Heart left ventricle (tissue), 16 donors: ENCODE measurements around the gene STAU1. TPM values are rescaled to one million over a fixed set of nuclear protein-coding genes. Genes with fewer than 3 reads are reported as not detected.
A peak's percentile ranks its signal among the peaks of the same experiment; 100 is the strongest.
"Not testable (repeated sequence)": the region's sequence is repeated elsewhere in the genome, so short reads cannot be mapped to it uniquely, and the experiment has no call there.

Experiments used
- ATAC-seq, 4 donors: fragments of 200-7000 bp; cut with Tn5 transposase; one replicate each; pipeline ENCODE4 v1.9.1; 2020 to 2022; ENCODE audit warnings: moderate library complexity in 4 of 4, mild to moderate bottlenecking in 3 of 4, moderate number of reproducible peaks in 1 of 4
- DNase-seq, 5 donors: peaks; one replicate each; pipeline ENCODE4 v3.0.0-alpha.2; 2020
- H3K27ac ChIP-seq, 12 donors: fragments of 200-600 bp; sonication (generic) in 4 of 12; one replicate each; pipeline versions ENCODE4 v1.5.0 to v1.8.0; 2016 to 2022; ENCODE audit warnings: mild to moderate bottlenecking in 2 of 12
- H3K27me3 ChIP-seq, 9 donors: fragments of 200-600 bp; sonication (generic) in 2 of 9; one replicate each; pipeline versions ENCODE4 v1.5.1 to v1.8.0; 2016 to 2022; ENCODE audit warnings: mild to moderate bottlenecking in 3 of 9
- H3K36me3 ChIP-seq, 9 donors: fragments of 200-600 bp; sonication (generic) in 2 of 9; one replicate each; pipeline versions ENCODE4 v1.5.0 to v1.8.0; 2018 to 2022; ENCODE audit warnings: mild to moderate bottlenecking in 2 of 9
- H3K4me1 ChIP-seq, 12 donors: fragments of 200-600 bp; sonication (generic) in 4 of 12; one replicate each; pipeline versions ENCODE4 v1.5.0 to v1.8.0; 2016 to 2022; ENCODE audit warnings: mild to moderate bottlenecking in 3 of 12
- H3K4me3 ChIP-seq, 12 donors: fragments of 200-600 bp; sonication (generic) in 4 of 12; one replicate each; pipeline versions ENCODE4 v1.5.0 to v1.8.0; 2017 to 2022; ENCODE audit warnings: mild to moderate bottlenecking in 9 of 12, moderate library complexity in 4 of 12
- H3K9me3 ChIP-seq, 12 donors: fragments of 200-600 bp; sonication (generic) in 4 of 12; one replicate each; pipeline versions ENCODE4 v1.5.0 to v1.8.0; 2016 to 2022; ENCODE audit warnings: mild to moderate bottlenecking in 1 of 12
- POLR2A ChIP-seq, 2 donors: fragments of 450-650 bp; IDR thresholded peaks; one replicate each; pipeline ENCODE4 v1.6.1; 2017; ENCODE audit warnings: antibody characterized with exemption in 2 of 2, mild to moderate bottlenecking in 2 of 2, moderate library complexity in 2 of 2
- WGBS, 4 donors: extraction: QIAGEN DNeasy Blood & Tissue Kit in 2 of 4; methylation state at CpG; one replicate each; pipeline versions ENCODE4 v1.1.5 to v1.1.7; 2013 to 2018; 5-methylcytosine and 5-hydroxymethylcytosine counted together
- intact Hi-C, 10 donors: fragments of 100-400 bp; cut with DNase I; formaldehyde crosslinking; loops; one replicate each; pipeline versions ENCODE4 v1.11.1 to v1.14.2; 2022
- polyA plus RNA-seq, 2 donors: library from polyadenylated mRNA; stranded (reverse); fragments of 200-250 nt; gene quantifications; one replicate each; pipeline ENCODE4 v1.2.3, GENCODE V29; 2013
- total RNA-seq, 9 donors: library from RNA; depleted of rRNA in 2 of 9; stranded (reverse); fragments of >200 nt in 2 of 9; fragmentation: NEBNext Ultra II Directional in 3 of 9; extraction: Animal tissue kit (Norgen Biotek cat#: 25700) in 3 of 9; gene quantifications; one replicate each; pipeline versions ENCODE4 v1.1.0 to v1.2.4, GENCODE V29; 2016 to 2023
- TF ChIP-seq, protein P1 (sequence below), 12 donors: fragments of 200-600 bp; sonication (generic) in 4 of 12; IDR thresholded peaks; one replicate each; pipeline versions ENCODE4 v1.5.0 to v1.8.0; 2018 to 2022; ENCODE audit warnings: antibody characterized with exemption in 12 of 12, mild to moderate bottlenecking in 5 of 12
- donor health status: ischemic (EF 13 %, LVEDD 7.1; RV severe dilation, severe dysfunction).
- donor health status: healthy with polysubstance abuse.
- donor health status: DM: no; HTN: yes; CAD: no.
- donor health status: DM: no; HTN: no; CAD: no.
- donor health status: ischemic (EF 25% LVEDD 6.9; RV normal size, moderate dysfunction).
- donor health status: ischemic (EF 25% LVEDD 5.7; RV mildly dilated, moderate dysfunction).
- donor health status: healthy.
- donor health status: DM: yes; HTN: yes; CAD: no.
- donor health status: ischemic (EF 35%, LVEDD 5.7; RV mildly dilated, moderate dysfunction).
- donor health status: nonischemic (EF 11% LVEDD 7.7; RV severe dilation, severe dysfunction).
- donor health status: DM: yes; HTN: yes; CAD: no.
- donor health status: PGD.
- donor health status: ischemic (EF 29% LVEDD 5.4; RV normal size, mild dysfunction).
- donor health status: nonischemic (EF 23%, LVEDD 6.1; RV moderate dilation, normal function).

Gene STAU1
- total and polyA plus RNA-seq, 11 donors, result 23.2 to 95.4 (median 70.5) TPM

DNA sequence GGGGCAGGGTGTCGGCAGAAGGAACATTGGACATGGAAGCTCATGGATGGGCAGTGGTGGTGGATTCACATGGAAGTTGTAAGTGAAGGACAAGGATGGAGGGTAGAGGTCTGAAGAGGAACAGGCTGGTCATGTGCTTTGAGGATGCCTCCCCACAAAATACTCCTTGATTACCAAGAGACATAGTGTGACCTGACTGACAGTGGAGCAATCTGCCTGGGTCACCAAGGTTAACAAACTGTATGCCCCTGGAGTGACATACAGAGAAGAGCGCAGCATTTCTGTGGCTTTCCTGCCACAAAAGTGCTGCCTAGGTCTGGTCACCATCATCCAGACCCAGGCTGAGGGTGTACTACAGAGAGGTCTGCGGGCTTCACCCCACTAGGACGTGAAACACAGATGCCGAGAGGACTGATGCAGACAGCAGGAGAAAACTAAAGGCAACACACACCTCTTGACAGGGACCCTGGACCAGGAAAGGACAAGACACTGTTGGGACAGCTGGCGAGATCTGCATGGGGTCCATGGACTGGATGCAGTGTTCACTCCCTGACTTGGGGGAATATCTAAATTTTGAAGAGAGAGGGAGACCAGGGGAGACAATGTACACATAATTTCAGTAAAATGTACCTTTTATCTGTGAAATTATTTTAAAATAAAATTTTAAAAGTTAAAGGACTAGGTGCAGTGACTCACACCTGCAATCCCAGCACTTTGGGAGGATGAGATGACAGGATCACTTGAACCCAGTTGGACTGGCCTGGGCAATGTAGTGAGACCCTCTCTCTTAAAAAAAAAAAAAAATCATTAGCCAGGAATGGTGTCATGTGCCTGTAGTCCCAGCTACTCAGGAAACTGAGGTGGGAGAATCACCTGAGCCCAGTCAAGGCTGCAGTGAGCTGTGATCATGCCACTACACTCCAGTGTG lies 77.1 kb downstream of the STAU1 start:
- DNase-seq (no peak), ATAC-seq (peak in 1 of 4 donors; percentile 17)
- H3K9me3 ChIP-seq, result no peaks in the 10 kb centered on the region
- no peak for TF ChIP-seq POLR2A (IDR thresholded peaks at IDR 0.05)
- TF ChIP-seq, protein P1, sequence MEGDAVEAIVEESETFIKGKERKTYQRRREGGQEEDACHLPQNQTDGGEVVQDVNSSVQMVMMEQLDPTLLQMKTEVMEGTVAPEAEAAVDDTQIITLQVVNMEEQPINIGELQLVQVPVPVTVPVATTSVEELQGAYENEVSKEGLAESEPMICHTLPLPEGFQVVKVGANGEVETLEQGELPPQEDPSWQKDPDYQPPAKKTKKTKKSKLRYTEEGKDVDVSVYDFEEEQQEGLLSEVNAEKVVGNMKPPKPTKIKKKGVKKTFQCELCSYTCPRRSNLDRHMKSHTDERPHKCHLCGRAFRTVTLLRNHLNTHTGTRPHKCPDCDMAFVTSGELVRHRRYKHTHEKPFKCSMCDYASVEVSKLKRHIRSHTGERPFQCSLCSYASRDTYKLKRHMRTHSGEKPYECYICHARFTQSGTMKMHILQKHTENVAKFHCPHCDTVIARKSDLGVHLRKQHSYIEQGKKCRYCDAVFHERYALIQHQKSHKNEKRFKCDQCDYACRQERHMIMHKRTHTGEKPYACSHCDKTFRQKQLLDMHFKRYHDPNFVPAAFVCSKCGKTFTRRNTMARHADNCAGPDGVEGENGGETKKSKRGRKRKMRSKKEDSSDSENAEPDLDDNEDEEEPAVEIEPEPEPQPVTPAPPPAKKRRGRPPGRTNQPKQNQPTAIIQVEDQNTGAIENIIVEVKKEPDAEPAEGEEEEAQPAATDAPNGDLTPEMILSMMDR (IDR thresholded peaks at IDR 0.05), result no peak
- WGBS, 4 donors, result 96 to 98% (median 97%) methylated on average over 6 of the region's 6 CpGs
- H3K27me3 ChIP-seq, result no peaks in the 10 kb centered on the region
- no peak overlapping the region for H3K27ac ChIP-seq
- H3K4me3 ChIP-seq, result no peak overlapping the region
- H3K36me3 ChIP-seq, result peaks cover 0 to 70% (median 48%) of the 10 kb centered on the region in 9 donors
- intact Hi-C loops, result no loop called here
- no peaks in the 10 kb centered on the region for H3K4me1 ChIP-seq

DNA sequence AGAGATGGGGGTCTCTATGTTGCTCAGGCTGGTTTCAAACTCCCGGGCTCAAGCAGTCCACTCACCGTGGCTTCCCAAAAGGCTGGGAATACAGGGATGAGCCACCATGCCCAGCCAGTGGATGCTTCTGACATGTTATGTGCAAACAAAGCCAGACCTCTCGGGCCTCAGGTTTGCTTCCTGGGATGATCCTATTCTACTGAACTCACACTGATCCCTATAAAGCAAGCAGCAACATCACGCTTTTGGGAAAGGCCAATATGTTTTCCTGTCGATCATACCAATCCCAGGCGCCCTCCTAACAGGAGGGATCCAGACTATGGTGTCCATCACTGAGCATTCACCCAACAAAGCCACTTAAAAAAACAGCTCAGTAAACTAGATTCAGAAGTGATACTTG lies 81.8 kb downstream of the STAU1 start:
- no peaks in the 10 kb centered on the region for H3K27me3 ChIP-seq
- no peak for ATAC-seq
- H3K9me3 ChIP-seq, result no peaks in the 10 kb centered on the region
- TF ChIP-seq, protein P1 (IDR thresholded peaks at IDR 0.05), result no peak
- TF ChIP-seq POLR2A (IDR thresholded peaks at IDR 0.05), result no peak
- no peak for DNase-seq
- peaks cover 0 to 67% (median 51%) of the 10 kb centered on the region in 9 donors for H3K36me3 ChIP-seq
- intact Hi-C loops, result no loop called here
- no peak overlapping the region for H3K4me3 ChIP-seq
- WGBS, 4 donors, result 96 to 99% (median 99%) methylated on average over 6 of the region's 6 CpGs
- peaks cover 0 to 4% (median 0%) of the 10 kb centered on the region in 12 donors for H3K4me1 ChIP-seq
- no peak overlapping the region for H3K27ac ChIP-seq

DNA sequence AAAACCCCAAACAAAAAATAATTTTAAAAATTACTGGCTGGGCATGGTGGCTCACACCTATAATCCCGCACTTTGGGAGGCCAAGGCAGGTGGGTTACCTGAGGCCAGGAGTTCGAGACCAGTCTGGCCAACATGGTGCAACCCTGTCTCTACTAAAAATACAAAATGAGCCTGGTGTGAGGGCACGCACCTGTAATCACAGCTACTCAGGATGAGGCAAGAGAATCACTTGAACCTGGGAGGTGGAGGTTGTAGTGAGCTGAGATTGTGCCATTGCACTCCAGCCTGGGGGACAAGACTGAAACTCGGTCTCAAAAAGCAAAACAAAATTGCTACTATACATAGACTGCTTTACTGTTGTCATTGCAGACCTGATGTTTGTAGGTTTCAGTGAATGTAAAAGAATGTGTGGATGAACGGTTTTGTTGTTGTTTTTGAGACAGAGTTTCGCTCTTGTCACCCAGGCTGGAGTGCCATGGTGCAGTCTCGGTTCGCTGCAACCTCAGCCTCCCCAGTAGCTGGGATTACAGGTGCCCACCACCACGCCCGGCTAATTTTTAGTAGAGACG lies 83.1 kb downstream of the STAU1 start:
- Histone ChIP-seq H3K4me1 (peaks cover 0 to 16% (median 0%) of the 10 kb centered on the region in 12 donors), H3K36me3 (peaks cover 0 to 68% (median 52%) of the 10 kb centered on the region in 9 donors)
- WGBS, 4 donors, result 92 to 98% (median 93%) methylated on average over 11 of the region's 11 CpGs

DNA sequence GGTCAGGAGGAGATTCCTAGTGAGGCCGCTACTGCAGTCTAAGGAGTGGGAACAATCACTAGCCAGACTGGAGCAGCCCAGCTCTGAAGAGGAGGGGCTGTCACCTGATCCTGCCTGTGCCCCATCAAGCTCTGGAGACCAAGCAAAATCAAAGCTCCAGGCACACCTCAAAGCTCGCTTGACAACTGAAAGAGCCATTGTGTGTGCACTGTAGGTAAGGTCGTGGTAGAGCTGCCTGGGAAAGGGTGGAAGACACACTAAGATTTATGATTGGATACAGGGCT lies 83.8 kb downstream of the STAU1 start:
- Histone ChIP-seq H3K27ac (no peak overlapping the region), H3K4me1 (peaks cover 0 to 16% (median 0%) of the 10 kb centered on the region in 12 donors), H3K36me3 (peaks cover 0 to 71% (median 54%) of the 10 kb centered on the region in 9 donors), H3K27me3 (no peaks in the 10 kb centered on the region), H3K4me3 (no peak overlapping the region), H3K9me3 (no peaks in the 10 kb centered on the region)
- ATAC-seq, result no peak
- whole genome bisulfite sequencing, 4 donors, result 81 to 94% (median 88%) methylated on average over 3 of the region's 3 CpGs
- intact Hi-C loops, result no loop called here
- no peak for TF ChIP-seq POLR2A (IDR thresholded peaks at IDR 0.05)
- TF ChIP-seq, protein P1 (IDR thresholded peaks at IDR 0.05), result no peak
- DNase-seq, result no peak

More for the DNA sequence above, 83.1 kb downstream of the STAU1 start:
- H3K27ac ChIP-seq, DNase-seq, H3K4me3 ChIP-seq, H3K27me3 ChIP-seq, intact Hi-C loops, H3K9me3 ChIP-seq, ATAC-seq: not testable (repeated sequence)
